Activated naive CD4-positive, alpha-beta T cell treated with anti-CD3 and anti-CD28 coated beads, Interleukin-2, amount 10 ng/mL, durations not matched to agents 7 days and 5 days (primary cell): Measurements from ENCODE around the gene DDX27.

ENCODE experiments used
- CTCF ChIA-PET: fragments of 350-600 bp; sonication (Branson Sonifier 250); formaldehyde crosslinking; loops from one replicate; lab custom pipeline; 2021; ENCODE audit warnings: antibody characterized with exemption; lab: Charles Lee
- DNase-seq: peaks from one replicate; pipeline ENCODE4 v3.0.0-alpha.2; 2020
- H3K27ac Mint-ChIP-seq: one replicate; pipeline ENCODE4 v1.8.0; 2021; ENCODE audit warnings: mild to moderate bottlenecking, moderate library complexity, mixed read lengths
- H3K27me3 Mint-ChIP-seq: one replicate; pipeline ENCODE4 v1.8.0; 2021; ENCODE audit warnings: mild to moderate bottlenecking, mixed read lengths
- H3K36me3 Mint-ChIP-seq: one replicate; pipeline ENCODE4 v1.8.0; 2021; ENCODE audit warnings: mixed read lengths
- H3K4me1 Mint-ChIP-seq: one replicate; pipeline ENCODE4 v1.8.0; 2021; ENCODE audit warnings: mixed read lengths
- H3K4me3 Mint-ChIP-seq: one replicate; pipeline ENCODE4 v1.8.0; 2021; ENCODE audit warnings: mild to moderate bottlenecking, moderate library complexity, mixed read lengths
- H3K9me3 Mint-ChIP-seq: one replicate; pipeline ENCODE4 v1.8.0; 2021; ENCODE audit warnings: mixed read lengths

Gene DDX27

GRCh38 chr20:49279677-49280462, 60.7 kb downstream of the DDX27 start:
- no peak for DNase-seq
- Mint-ChIP-seq H3K9me3 (peaks cover 53% of the 10 kb centered on the region), H3K4me3 (peak overlapping the region; percentile 99), H3K36me3 (peaks cover 87% of the 10 kb centered on the region), H3K4me1 (peaks cover 71% of the 10 kb centered on the region), H3K27ac (peak overlapping the region; percentile 96), H3K27me3 (no peaks in the 10 kb centered on the region)
- CTCF ChIA-PET = interaction anchor here (0.7 to 1.4 kb wide), 2 partner anchors 62 to 569 kb away, joined by 3 read pairs; no protein-coding TSS in a partner anchor

- Mint-ChIP-seq H3K36me3 (peaks cover 88% of the 10 kb centered on the region), H3K4me1 (peaks cover 70% of the 10 kb centered on the region), H3K4me3 (peak overlapping the region; percentile 99), H3K9me3 (peaks cover 59% of the 10 kb centered on the region), H3K27me3 (no peaks in the 10 kb centered on the region), H3K27ac (peak overlapping the region; percentile 96)
- no peak for DNase-seq
- CTCF ChIA-PET = interaction anchor here (0.7 to 1.4 kb wide), 2 partner anchors 63 to 568 kb away, joined by 3 read pairs; no protein-coding TSS in a partner anchor
These were observed 61.3 kb downstream of the DDX27 start for GRCh38 chr20:49280463-49281058.

DNA sequence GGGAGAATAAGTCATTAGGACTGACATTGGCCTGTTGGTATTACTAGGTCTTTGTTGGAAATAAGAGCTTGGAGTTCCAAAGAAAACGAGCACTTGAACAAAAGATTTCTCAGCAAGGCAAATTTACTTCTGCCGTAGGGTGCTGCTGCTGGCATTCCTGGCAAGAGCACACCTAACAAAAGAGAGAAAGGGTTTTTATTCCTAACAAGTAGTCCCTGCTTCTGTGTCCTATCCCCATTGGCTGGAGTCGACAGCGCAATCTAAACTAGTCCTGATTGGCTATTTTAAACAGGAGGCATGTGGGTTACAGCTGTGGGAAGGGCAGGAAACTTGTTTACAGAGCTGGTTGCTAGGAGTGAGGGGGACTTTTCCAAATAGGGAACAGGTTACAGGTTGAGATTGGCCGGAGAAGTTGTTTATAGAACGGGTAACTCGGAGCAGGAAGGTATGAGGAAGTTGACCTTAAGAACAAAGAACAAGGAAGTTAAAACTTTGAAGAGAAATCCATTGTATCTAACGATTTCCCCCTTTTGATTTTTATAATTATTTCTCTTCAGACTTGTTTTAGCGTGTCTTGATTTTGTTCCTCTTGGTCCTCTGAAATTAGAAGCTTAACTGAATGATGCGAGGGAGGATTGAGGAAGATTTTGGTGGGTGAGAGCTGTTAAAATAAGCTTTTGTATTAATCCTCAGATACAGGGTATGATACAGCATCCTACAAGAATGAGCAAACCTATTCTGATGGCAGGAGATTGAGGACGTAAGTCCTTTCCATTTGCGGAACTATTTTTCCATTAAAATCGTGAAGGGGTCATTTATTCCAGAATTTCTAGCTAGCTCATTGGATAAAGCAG, 62.1 kb downstream of the DDX27 start:
- DNase-seq = no peak
- Mint-ChIP-seq H3K4me1 (peaks cover 68% of the 10 kb centered on the region), H3K27ac (peak overlapping the region; percentile 83), H3K36me3 (peaks cover 88% of the 10 kb centered on the region), H3K27me3 (no peaks in the 10 kb centered on the region), H3K9me3 (peaks cover 66% of the 10 kb centered on the region), H3K4me3 (peak overlapping the region; percentile 99)
- CTCF ChIA-PET = interaction anchor here (1.4 kb wide), 1 partner anchor 64 kb away, joined by 3 read pairs; no protein-coding TSS in a partner anchor

DNA sequence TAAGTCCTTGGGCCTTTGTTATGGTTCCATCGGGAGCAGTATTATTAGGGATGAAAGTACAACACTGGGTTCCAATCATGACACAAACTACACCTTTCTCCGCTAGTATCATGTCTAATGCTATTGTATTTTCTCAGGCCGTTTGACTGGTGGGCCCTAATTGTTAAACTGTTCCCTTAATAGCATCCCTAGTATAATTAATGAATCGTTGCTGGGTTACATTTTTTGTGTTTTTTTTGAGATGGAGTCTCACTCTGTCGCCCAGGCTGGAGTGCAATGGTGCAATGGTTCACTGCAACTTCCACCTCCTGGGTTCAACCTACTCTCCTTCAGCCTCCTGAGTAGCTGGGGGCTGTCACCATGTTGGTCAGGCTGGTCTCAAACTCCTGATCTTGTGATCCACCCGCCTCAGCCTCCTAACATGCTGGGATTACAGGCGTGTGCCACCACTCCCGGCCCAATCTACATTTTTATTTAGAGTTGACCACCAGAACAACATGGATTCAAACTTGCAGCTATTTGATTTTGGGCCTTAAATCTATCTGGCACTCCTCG, 62.8 kb downstream of the DDX27 start:
- CTCF ChIA-PET = no interaction called here

GRCh38 chr20:49282584-49283171, 63.5 kb downstream of the DDX27 start:
- H3K4me1 Mint-ChIP-seq = peaks cover 74% of the 10 kb centered on the region
- CTCF ChIA-PET = no interaction called here
- no peak for DNase-seq
- peak overlapping the region; percentile 99 for H3K4me3 Mint-ChIP-seq
- no peaks in the 10 kb centered on the region for H3K27me3 Mint-ChIP-seq
- peaks cover 94% of the 10 kb centered on the region for H3K36me3 Mint-ChIP-seq
- peaks cover 79% of the 10 kb centered on the region for H3K9me3 Mint-ChIP-seq
- peak overlapping the region; percentile 35 for H3K27ac Mint-ChIP-seq

More for the DNA sequence above, 62.8 kb downstream of the DDX27 start:
- peaks cover 68% of the 10 kb centered on the region for H3K4me1 Mint-ChIP-seq
- DNase-seq = no peak
- H3K4me3 Mint-ChIP-seq = peak overlapping the region; percentile 99
- no peaks in the 10 kb centered on the region for H3K27me3 Mint-ChIP-seq
- peaks cover 88% of the 10 kb centered on the region for H3K36me3 Mint-ChIP-seq
- H3K27ac Mint-ChIP-seq = no peak overlapping the region
- peaks cover 73% of the 10 kb centered on the region for H3K9me3 Mint-ChIP-seq

DNA sequence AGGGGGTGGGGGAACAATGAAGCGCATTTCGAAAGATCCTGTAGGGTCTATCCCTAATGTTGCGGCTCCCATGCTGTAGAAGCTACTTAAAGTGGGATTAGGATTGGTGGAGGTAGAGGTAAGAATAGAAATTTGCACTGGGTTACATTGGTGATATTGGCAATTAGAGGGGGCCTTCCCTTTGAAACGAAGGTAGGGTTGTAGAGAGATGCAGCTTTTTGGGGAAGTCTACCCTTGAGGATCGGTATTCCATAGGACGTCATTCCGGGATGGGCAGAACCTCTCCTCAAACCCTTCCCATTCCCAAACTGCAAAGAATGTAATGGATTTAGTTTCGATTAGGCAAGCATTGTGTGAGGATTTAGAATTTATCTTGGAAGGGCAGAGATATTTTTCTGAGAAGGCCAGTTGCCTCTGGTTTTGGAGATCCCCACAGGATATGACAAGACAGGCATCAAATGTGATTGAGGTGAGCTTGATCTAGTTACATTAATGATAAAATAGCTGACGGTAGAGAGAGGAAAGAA, 64.0 kb downstream of the DDX27 start:
- Mint-ChIP-seq H3K36me3 (peaks cover 99% of the 10 kb centered on the region), H3K4me3 (peak overlapping the region; percentile 99), H3K9me3 (peaks cover 85% of the 10 kb centered on the region), H3K4me1 (peaks cover 75% of the 10 kb centered on the region), H3K27me3 (no peaks in the 10 kb centered on the region), H3K27ac (peak overlapping the region; percentile 11)
- no peak for DNase-seq
- CTCF ChIA-PET = interaction anchor here (1.5 kb wide), 1 partner anchor 9 kb away, joined by 4 read pairs; no protein-coding TSS in a partner anchor

- Mint-ChIP-seq H3K27me3 (no peaks in the 10 kb centered on the region), H3K36me3 (peaks cover 100% of the 10 kb centered on the region), H3K9me3 (peaks cover 85% of the 10 kb centered on the region), H3K4me1 (peaks cover 75% of the 10 kb centered on the region), H3K4me3 (peak overlapping the region; percentile 0), H3K27ac (peak overlapping the region; percentile 11)
- no peak for DNase-seq
- CTCF ChIA-PET = interaction anchor here (1.5 kb wide), 1 partner anchor 10 kb away, joined by 4 read pairs; no protein-coding TSS in a partner anchor
These were observed 64.7 kb downstream of the DDX27 start for GRCh38 chr20:49283703-49284625.

- Mint-ChIP-seq H3K27me3 (no peaks in the 10 kb centered on the region), H3K36me3 (peaks cover 99% of the 10 kb centered on the region), H3K27ac (peak overlapping the region; percentile 55), H3K4me3 (no peak overlapping the region), H3K9me3 (peaks cover 82% of the 10 kb centered on the region), H3K4me1 (peaks cover 69% of the 10 kb centered on the region)
- CTCF ChIA-PET = no interaction called here
- DNase-seq = no peak
These were observed 65.6 kb downstream of the DDX27 start for GRCh38 chr20:49284818-49285217.

GRCh38 chr20:49285233-49285668, 66.0 kb downstream of the DDX27 start:
- H3K36me3 Mint-ChIP-seq = peaks cover 99% of the 10 kb centered on the region
- H3K4me3 Mint-ChIP-seq = no peak overlapping the region
- CTCF ChIA-PET = no interaction called here
- no peak for DNase-seq
- H3K27ac Mint-ChIP-seq = peak overlapping the region; percentile 24
- H3K27me3 Mint-ChIP-seq = no peaks in the 10 kb centered on the region
- peaks cover 78% of the 10 kb centered on the region for H3K9me3 Mint-ChIP-seq
- peaks cover 67% of the 10 kb centered on the region for H3K4me1 Mint-ChIP-seq

GRCh38 chr20:49285813-49286494, 66.7 kb downstream of the DDX27 start:
- H3K36me3 Mint-ChIP-seq = peaks cover 99% of the 10 kb centered on the region
- no peak overlapping the region for H3K4me3 Mint-ChIP-seq
- H3K27me3 Mint-ChIP-seq = no peaks in the 10 kb centered on the region
- CTCF ChIA-PET = no interaction called here
- H3K27ac Mint-ChIP-seq = peak overlapping the region; percentile 24
- peaks cover 62% of the 10 kb centered on the region for H3K4me1 Mint-ChIP-seq
- no peak for DNase-seq
- peaks cover 70% of the 10 kb centered on the region for H3K9me3 Mint-ChIP-seq

DNA sequence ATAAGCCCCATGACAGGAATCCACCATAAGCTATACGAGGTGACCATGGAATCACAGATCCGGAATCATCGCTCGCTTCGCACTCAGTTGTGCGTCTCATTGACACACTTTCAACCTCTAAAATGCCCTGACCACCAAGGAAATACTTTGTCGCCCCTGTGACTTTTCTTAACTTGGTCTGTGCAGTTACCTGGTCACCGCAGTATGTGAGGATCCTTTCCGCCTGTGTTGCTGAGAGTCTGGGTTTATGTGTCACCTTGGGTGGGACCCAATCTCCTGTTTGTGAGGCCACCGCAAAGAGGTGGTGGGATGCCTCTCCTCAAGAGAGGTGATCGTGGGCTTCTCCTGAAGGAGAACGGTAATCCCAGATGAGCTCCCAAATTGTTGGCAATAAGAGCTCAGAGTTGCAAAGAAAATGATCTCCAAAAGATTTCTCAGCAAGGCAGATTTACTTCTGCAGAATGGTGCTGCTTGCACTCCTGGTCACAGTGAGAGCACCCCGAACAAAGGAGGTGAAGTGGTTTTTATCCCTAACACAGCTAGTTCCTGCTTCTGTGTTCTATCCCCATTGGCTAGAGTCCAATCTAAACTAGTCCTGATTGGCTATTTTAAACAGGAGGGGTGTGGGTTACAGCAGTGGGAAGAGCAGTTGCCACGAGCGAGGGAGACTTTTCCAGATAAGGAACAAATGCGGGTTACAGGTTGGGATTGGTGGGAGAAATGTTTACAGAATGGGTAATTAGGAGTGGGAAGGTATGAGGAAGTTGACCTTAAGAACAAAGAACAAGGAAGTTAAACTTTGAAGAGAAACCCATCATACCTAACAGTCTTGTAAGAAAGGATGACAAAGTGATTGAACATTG, 67.7 kb downstream of the DDX27 start:
- Mint-ChIP-seq H3K4me1 (peaks cover 52% of the 10 kb centered on the region), H3K36me3 (peaks cover 96% of the 10 kb centered on the region)

More for the DNA sequence above, 67.7 kb downstream of the DDX27 start:
- no peak for DNase-seq
- H3K9me3 Mint-ChIP-seq = peaks cover 61% of the 10 kb centered on the region
- CTCF ChIA-PET = interaction anchor here (1.0 kb wide), 1 partner anchor 9 kb away, joined by 3 read pairs; no protein-coding TSS in a partner anchor
- no peak overlapping the region for H3K27ac Mint-ChIP-seq
- no peak overlapping the region for H3K4me3 Mint-ChIP-seq
- no peaks in the 10 kb centered on the region for H3K27me3 Mint-ChIP-seq
